Adrenal gland (tissue), 12 donors: ENCODE data around the gene CHN2. TPM values are rescaled to one million over a fixed set of nuclear protein-coding genes. Genes with fewer than 3 reads are reported as not detected.

ENCODE experiments used
- DNase-seq, 7 donors: peaks; one replicate each; pipeline ENCODE4 v3.0.0-alpha.2; 2019 to 2020
- H3K27ac ChIP-seq, 5 donors: fragments of 200-600 bp; sonication (generic) in 4 of 5; 1 replicate in 3 of 5; 2 replicates in 2 of 5; pipeline versions ENCODE4 v1.5.1 to v1.8.0; 2016 to 2020; ENCODE audit warnings: mild to moderate bottlenecking in 1 of 5
- H3K27me3 ChIP-seq: fragments of 200-600 bp; 2 replicates; pipeline ENCODE4 v1.8.0; 2021
- H3K36me3 ChIP-seq, 2 donors: fragments of 200-600 bp; replicated peaks in 1 of 2; 1 replicate in 1 of 2; 2 replicates in 1 of 2; pipeline versions ENCODE4 v1.5.1 to v1.8.0; 2018 to 2022
- H3K4me1 ChIP-seq, 2 donors: fragments of 200-600 bp; replicated peaks in 1 of 2; 1 replicate in 1 of 2; 2 replicates in 1 of 2; pipeline versions ENCODE4 v1.5.1 to v1.8.0; 2018 to 2021
- H3K4me3 ChIP-seq, 4 donors: fragments of 200-600 bp; sonication (generic) in 3 of 4; one replicate each; pipeline ENCODE4 v1.5.1; 2016 to 2018
- H3K9me3 ChIP-seq, 3 donors: fragments of 200-600 bp; sonication (generic) in 1 of 3; replicated peaks in 1 of 3; 1 replicate in 2 of 3; 2 replicates in 1 of 3; pipeline versions ENCODE4 v1.5.1 to v1.8.0; 2016 to 2021
- POLR2A ChIP-seq, 2 donors: fragments of 450-650 bp; IDR thresholded peaks; one replicate each; pipeline ENCODE4 v1.6.1; 2017; ENCODE audit warnings: antibody characterized with exemption in 2 of 2, mild to moderate bottlenecking in 2 of 2, moderate library complexity in 1 of 2
- WGBS, 4 donors: extraction: QIAGEN DNeasy Blood & Tissue Kit in 2 of 4; methylation state at CpG; one replicate each; pipeline versions ENCODE4 v1.1.5 to v1.1.7; 2013 to 2017; 5-methylcytosine and 5-hydroxymethylcytosine counted together
- intact Hi-C, 2 donors: fragments of 100-400 bp; cut with DNase I; formaldehyde crosslinking; loops; one replicate each; pipeline versions ENCODE4 v1.14.1 to v1.15.0; 2022 to 2023
- polyA plus RNA-seq, 3 donors: library from polyadenylated mRNA; stranded (reverse); fragments of 200-250 nt in 2 of 3; fragments of 350-450 nt in 1 of 3; fragmentation: Illumina TruSeq in 1 of 3; extraction: RNeasy Lipid Tissue Mini Kit (QIAGEN cat#74804) in 1 of 3; gene quantifications; one replicate each; pipeline ENCODE4 v1.2.3, GENCODE V29; 2013 to 2014
- total RNA-seq, 9 donors: library from RNA; depleted of rRNA in 4 of 9; stranded (reverse); fragments of >200 nt in 4 of 9; fragments of 120-200 nt in 1 of 9; fragmentation: NEBNext Ultra II Directional in 1 of 9; extraction: Animal tissue kit (Norgen Biotek cat#: 25700) in 1 of 9; gene quantifications; one replicate each; pipeline versions ENCODE4 v1.1.0 to v1.2.4, GENCODE V29; 2013 to 2023
- TF ChIP-seq, protein P1 (sequence below), 6 experiments: fragments of 450-650 bp in 4 of 6; fragments of 200-600 bp in 2 of 6; sonication (generic) in 1 of 6; IDR thresholded peaks; 1 replicate in 5 of 6; 2 replicates in 1 of 6; pipeline versions ENCODE4 v1.5.1 to v1.8.0; 2016 to 2021; ENCODE audit warnings: antibody characterized with exemption in 6 of 6, mild to moderate bottlenecking in 2 of 6, moderate library complexity in 1 of 6
- donor health status: healthy with polysubstance abuse.
- donor health status: Bipolar disorder and iron deficiency.
- donor health status: DM: yes; HTN: yes; CAD: no.
- donor health status: DM: no; HTN: no; CAD: no.
- donor health status: DM: no; HTN: no; CAD: no.
- donor health status: DM: yes; HTN: yes; CAD: no.

Gene CHN2
- total and polyA plus RNA-seq, 12 donors, result 2.7 to 35.4 (median 11.5) TPM

DNA sequence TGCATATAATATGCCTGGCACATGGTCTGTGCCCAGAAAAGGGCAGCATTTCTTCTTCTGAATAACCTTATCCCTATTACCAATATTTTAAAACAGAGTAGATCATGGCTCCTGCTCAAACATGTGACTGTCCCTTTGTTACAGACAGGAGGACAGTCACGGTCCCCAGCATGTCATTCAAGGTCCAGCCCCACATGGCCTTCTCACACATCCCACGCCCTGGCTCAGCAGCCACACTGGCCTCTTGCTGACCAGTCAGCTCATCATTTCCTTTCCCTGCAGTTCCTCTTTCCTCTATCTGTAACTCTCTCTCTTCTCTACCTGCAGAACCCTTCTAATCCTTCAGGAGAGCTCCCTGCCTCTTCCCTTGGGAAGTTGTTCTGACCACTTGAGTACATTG is 167.8 kb downstream of the CHN2 start:
- no peaks in the 10 kb centered on the region for H3K27me3 ChIP-seq
- H3K4me1 ChIP-seq, result no peaks in the 10 kb centered on the region
- no peak overlapping the region for H3K4me3 ChIP-seq
- DNase-seq, result no peak
- H3K27ac ChIP-seq, result no peak overlapping the region
- H3K36me3 ChIP-seq, result no peaks in the 10 kb centered on the region
- TF ChIP-seq, protein P1, sequence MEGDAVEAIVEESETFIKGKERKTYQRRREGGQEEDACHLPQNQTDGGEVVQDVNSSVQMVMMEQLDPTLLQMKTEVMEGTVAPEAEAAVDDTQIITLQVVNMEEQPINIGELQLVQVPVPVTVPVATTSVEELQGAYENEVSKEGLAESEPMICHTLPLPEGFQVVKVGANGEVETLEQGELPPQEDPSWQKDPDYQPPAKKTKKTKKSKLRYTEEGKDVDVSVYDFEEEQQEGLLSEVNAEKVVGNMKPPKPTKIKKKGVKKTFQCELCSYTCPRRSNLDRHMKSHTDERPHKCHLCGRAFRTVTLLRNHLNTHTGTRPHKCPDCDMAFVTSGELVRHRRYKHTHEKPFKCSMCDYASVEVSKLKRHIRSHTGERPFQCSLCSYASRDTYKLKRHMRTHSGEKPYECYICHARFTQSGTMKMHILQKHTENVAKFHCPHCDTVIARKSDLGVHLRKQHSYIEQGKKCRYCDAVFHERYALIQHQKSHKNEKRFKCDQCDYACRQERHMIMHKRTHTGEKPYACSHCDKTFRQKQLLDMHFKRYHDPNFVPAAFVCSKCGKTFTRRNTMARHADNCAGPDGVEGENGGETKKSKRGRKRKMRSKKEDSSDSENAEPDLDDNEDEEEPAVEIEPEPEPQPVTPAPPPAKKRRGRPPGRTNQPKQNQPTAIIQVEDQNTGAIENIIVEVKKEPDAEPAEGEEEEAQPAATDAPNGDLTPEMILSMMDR (IDR thresholded peaks at IDR 0.05), result no peak
- no peak for TF ChIP-seq POLR2A (IDR thresholded peaks at IDR 0.05)
- intact Hi-C loops, result no loop called here
- H3K9me3 ChIP-seq, result no peaks in the 10 kb centered on the region
- WGBS, 4 donors, result 46 to 58% (median 52%) methylated on average over 2 of the region's 2 CpGs

DNA sequence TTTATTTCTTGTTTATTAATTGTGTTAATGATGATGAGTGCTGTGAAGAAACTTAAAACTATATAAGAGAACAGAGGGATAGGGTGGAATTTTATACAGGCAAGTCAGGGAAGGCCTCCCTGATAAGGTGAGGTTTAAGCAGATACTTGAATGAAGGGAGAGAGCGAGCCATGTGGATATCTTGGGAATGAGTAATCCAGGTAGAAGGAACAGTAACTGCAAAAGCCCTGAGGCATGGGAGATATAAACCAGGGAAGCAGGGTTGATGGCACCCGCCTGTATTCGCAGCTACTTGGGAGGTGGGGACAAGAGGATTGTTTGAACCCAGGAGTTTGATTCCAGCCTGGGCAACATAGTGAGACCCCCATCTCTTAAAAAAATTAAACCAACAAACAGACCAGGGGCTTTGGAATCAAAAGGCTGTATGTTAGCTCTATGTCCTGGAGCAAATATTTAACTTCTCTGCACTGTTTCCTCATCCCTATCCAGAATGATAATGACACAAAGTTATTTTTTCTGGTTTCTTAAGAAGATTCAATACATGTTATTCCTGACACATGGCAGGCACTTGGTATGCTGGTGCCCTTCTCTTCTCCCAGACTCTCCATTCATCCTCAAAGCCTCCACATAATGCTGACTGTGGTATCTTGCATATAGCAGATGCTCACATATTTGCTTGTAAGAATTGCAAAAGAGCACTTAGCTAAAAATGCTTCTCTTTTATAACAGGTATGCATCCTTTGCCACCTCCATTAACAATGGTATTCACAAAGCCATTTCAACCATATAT is 169.3 kb downstream of the CHN2 start:
- Histone ChIP-seq H3K4me1 (no peaks in the 10 kb centered on the region), H3K4me3 (no peak overlapping the region), H3K36me3 (no peaks in the 10 kb centered on the region), H3K9me3 (no peaks in the 10 kb centered on the region), H3K27me3 (no peaks in the 10 kb centered on the region), H3K27ac (no peak overlapping the region)
- no peak for DNase-seq
- intact Hi-C loops, result no loop called here
- WGBS, 4 donors, result 89 to 96% (median 95%) methylated on average over 3 of the region's 3 CpGs
- no peak for TF ChIP-seq POLR2A (IDR thresholded peaks at IDR 0.05)
- TF ChIP-seq, protein P1 (IDR thresholded peaks at IDR 0.05), result no peak

DNA sequence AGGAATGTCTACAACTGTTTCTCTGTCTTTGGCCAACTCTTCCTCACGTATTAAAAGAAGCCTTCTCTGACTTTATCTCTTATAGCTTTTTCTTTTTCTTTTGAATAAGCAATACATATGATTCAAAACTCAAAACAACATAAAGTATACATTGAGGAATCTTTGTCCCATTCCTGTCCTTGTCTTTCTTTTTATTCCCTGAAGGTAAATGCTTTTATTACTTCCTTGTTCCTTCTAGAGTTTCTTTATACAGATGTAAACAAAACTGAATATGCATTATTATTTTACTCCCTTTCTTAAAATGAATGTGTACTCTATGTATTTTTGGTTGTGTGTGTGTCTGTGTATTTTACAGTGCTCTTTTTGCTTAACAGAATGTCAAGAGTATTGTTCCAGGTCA is 170.1 kb downstream of the CHN2 start:
- intact Hi-C loops, result no loop called here
- no peak for TF ChIP-seq POLR2A (IDR thresholded peaks at IDR 0.05)
- TF ChIP-seq, protein P1 (IDR thresholded peaks at IDR 0.05), result no peak
- Histone ChIP-seq H3K9me3 (no peaks in the 10 kb centered on the region), H3K27ac (no peak overlapping the region), H3K27me3 (no peaks in the 10 kb centered on the region), H3K4me3 (no peak overlapping the region), H3K36me3 (no peaks in the 10 kb centered on the region), H3K4me1 (no peaks in the 10 kb centered on the region)
- no peak for DNase-seq
- WGBS, 4 donors, result 76 to 97% (median 82%) methylated on average over 1 of the region's 1 CpG

DNA sequence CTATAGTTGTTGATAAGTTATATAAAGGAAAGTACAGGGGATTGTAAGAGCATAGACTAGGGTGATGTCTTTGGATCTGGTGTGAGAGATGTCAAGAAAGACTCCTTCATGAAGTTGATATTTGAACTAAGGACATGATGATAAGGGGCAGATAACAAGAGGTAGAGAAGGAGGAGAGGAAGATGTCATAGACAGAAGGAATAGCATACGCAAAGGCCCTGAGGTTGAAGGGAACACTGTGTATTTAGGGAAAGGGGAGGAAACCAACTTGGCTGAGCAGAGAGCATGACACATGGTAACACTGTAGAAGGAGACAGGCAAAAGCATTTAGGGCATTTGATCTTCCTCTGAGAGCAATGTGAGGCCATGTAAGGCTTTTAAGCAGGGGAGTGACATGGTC is 170.8 kb downstream of the CHN2 start:
- Histone ChIP-seq H3K36me3 (no peaks in the 10 kb centered on the region), H3K9me3 (no peaks in the 10 kb centered on the region), H3K27ac (no peak overlapping the region), H3K4me3 (no peak overlapping the region), H3K27me3 (no peaks in the 10 kb centered on the region), H3K4me1 (no peaks in the 10 kb centered on the region)
- WGBS, 4 donors, result 79 to 96% (median 90%) methylated on average over 1 of the region's 1 CpG
- TF ChIP-seq, protein P1 (IDR thresholded peaks at IDR 0.05), result no peak
- no peak for TF ChIP-seq POLR2A (IDR thresholded peaks at IDR 0.05)
- intact Hi-C loops, result no loop called here
- no peak for DNase-seq
